ENCODE results near the gene RAB3IL1. TPM values are rescaled to one million over a fixed set of nuclear protein-coding genes. Genes with fewer than 3 reads are reported as not detected.
A peak's percentile ranks its signal among the peaks of the same experiment; 100 is the strongest.

Gene RAB3IL1
- total and polyA plus RNA-seq, 11 donors: 4.7 to 22.0 (median 7.5) TPM

GRCh38 chr11:61872935-61873565 is 44.3 kb downstream of the RAB3IL1 start:
- no peak overlapping the region for H3K4me3 ChIP-seq
- peak overlapping the region in 6 of 12 donors; percentile 42 to 87 (median 67) for H3K27ac ChIP-seq
- no peaks in the 10 kb centered on the region for H3K27me3 ChIP-seq
- WGBS, 4 donors: 86 to 96% (median 94%) methylated on average over 11 to 20 of the region's 20 CpGs
- TF ChIP-seq, protein P1, sequence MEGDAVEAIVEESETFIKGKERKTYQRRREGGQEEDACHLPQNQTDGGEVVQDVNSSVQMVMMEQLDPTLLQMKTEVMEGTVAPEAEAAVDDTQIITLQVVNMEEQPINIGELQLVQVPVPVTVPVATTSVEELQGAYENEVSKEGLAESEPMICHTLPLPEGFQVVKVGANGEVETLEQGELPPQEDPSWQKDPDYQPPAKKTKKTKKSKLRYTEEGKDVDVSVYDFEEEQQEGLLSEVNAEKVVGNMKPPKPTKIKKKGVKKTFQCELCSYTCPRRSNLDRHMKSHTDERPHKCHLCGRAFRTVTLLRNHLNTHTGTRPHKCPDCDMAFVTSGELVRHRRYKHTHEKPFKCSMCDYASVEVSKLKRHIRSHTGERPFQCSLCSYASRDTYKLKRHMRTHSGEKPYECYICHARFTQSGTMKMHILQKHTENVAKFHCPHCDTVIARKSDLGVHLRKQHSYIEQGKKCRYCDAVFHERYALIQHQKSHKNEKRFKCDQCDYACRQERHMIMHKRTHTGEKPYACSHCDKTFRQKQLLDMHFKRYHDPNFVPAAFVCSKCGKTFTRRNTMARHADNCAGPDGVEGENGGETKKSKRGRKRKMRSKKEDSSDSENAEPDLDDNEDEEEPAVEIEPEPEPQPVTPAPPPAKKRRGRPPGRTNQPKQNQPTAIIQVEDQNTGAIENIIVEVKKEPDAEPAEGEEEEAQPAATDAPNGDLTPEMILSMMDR (IDR thresholded peaks at IDR 0.05): no peak
- no peak for TF ChIP-seq POLR2A (IDR thresholded peaks at IDR 0.05)
- H3K9me3 ChIP-seq: no peaks in the 10 kb centered on the region
- intact Hi-C loops (cut with DNase I): loop anchor here in 5 of 10 donors (5.0 to 10.0 kb wide), 4 partner anchors 56 to 209 kb away; partner anchors contain the start of gene FADS1 (in 2 of the 5)
- peaks cover 2 to 48% (median 20%) of the 10 kb centered on the region in 12 donors for H3K4me1 ChIP-seq
- DNase-seq (no peak), ATAC-seq (no peak)
- H3K36me3 ChIP-seq: peaks cover 0 to 33% (median 14%) of the 10 kb centered on the region in 9 donors

- Histone ChIP-seq H3K27ac (peak overlapping the region in 9 of 12 donors; percentile 1 to 82 (median 56)), H3K4me1 (peaks cover 2 to 48% (median 20%) of the 10 kb centered on the region in 12 donors), H3K9me3 (no peaks in the 10 kb centered on the region), H3K4me3 (peak overlapping the region in 7 of 12 donors; percentile 11 to 41 (median 20)), H3K27me3 (no peaks in the 10 kb centered on the region), H3K36me3 (peaks cover 0 to 19% (median 10%) of the 10 kb centered on the region in 9 donors)
- 2 to 10% (median 3%) methylated on average over 3 to 24 of the region's 24 CpGs for WGBS, 4 donors
- peak; percentile 80 to 92 (median 88) for DNase-seq
- intact Hi-C loops (cut with DNase I): loop anchor here in 9 of 10 donors (1.0 to 10.0 kb wide), 11 partner anchors 26 to 212 kb away; partner anchors contain the start of gene FADS1 (in 2 of the 9)
- TF ChIP-seq POLR2A (IDR thresholded peaks at IDR 0.05): peak in 1 of 2 donors; percentile 13
- TF ChIP-seq, protein P1 (IDR thresholded peaks at IDR 0.05): peak; percentile 88 to 98 (median 94)
- ATAC-seq: peak; percentile 79 to 90 (median 84)
Observed at GRCh38 chr11:61871158-61871597, 46.2 kb downstream of the RAB3IL1 start.

DNA sequence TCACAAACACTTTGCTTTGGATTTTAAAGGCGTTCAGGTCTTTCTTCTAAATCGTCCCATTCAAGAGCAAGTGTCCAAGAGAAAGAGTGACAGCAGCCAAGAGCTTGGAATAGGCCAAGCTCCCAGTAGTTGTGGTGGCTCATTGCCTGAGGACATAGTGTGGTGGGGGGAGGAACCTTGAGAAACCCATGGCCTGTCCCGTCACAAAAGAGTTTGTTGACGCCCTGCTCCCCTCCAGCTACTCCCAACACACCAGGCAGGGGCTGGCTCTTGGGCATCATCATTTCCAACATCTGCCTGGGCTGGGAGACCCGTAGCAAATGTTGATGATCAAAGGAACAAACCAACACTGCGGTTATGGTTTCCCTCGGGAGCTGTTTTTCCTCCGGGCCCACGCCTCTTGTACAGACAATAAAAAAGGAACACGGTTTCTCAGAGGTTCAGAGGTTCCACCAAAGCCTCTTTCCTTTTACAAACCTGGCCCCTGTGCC is 46.8 kb downstream of the RAB3IL1 start:
- intact Hi-C loops (cut with DNase I): loop anchor here in 9 of 10 donors (1.0 to 10.0 kb wide), 11 partner anchors 26 to 212 kb away; partner anchors contain the start of gene FADS1 (in 2 of the 9)
- Histone ChIP-seq H3K27ac (peak overlapping the region in 9 of 12 donors; percentile 1 to 82 (median 56)), H3K27me3 (no peaks in the 10 kb centered on the region), H3K4me3 (peak overlapping the region in 2 of 12 donors; percentile 41), H3K36me3 (peaks cover 0 to 16% (median 7%) of the 10 kb centered on the region in 9 donors), H3K9me3 (no peaks in the 10 kb centered on the region), H3K4me1 (peaks cover 2 to 48% (median 20%) of the 10 kb centered on the region in 12 donors)
- TF ChIP-seq, protein P1 (IDR thresholded peaks at IDR 0.05): no peak
- no peak for TF ChIP-seq POLR2A (IDR thresholded peaks at IDR 0.05)
- ATAC-seq (no peak), DNase-seq (no peak)
- 39 to 59% (median 42%) methylated on average over 10 of the region's 10 CpGs for WGBS, 4 donors

Measured in heart left ventricle (tissue), 16 donors.